Progenitor cell of endocrine pancreas (in vitro differentiated cells): Measurements from ENCODE around the gene MPI. TPM values are rescaled to one million over a fixed set of nuclear protein-coding genes. Genes with fewer than 3 reads are reported as not detected.
"Not testable (repeated sequence)": the region's sequence is repeated elsewhere in the genome, so short reads cannot be mapped to it uniquely, and the experiment has no call there.

Source experiments
- DNase-seq: peaks from one replicate; pipeline ENCODE4 v3.0.0; 2021; ENCODE audit warnings: low spot score; ENCODE audit not compliant: unreplicated experiment
- H3K27ac Mint-ChIP-seq: 2 replicates; pipeline ENCODE4 v1.8.0; 2021; ENCODE audit warnings: mild to moderate bottlenecking, moderate library complexity, mixed read lengths
- H3K27me3 Mint-ChIP-seq: 2 replicates; pipeline ENCODE4 v1.8.0; 2021; ENCODE audit warnings: mixed read lengths
- H3K36me3 Mint-ChIP-seq: 2 replicates; pipeline ENCODE4 v1.8.0; 2022; ENCODE audit warnings: mixed read lengths; ENCODE audit not compliant: insufficient read depth
- H3K4me1 Mint-ChIP-seq: 2 replicates; pipeline ENCODE4 v1.8.0; 2021; ENCODE audit warnings: low read depth, mixed read lengths
- H3K4me3 Mint-ChIP-seq: 2 replicates; pipeline ENCODE4 v1.8.0; 2021; ENCODE audit warnings: low read depth, mild to moderate bottlenecking, moderate library complexity, mixed read lengths
- H3K9me3 Mint-ChIP-seq: 2 replicates; pipeline ENCODE4 v1.8.0; 2021; ENCODE audit warnings: low read depth, mixed read lengths
- CTCF ChIP-seq: fragments of 200-600 bp; sonication (generic); IDR thresholded peaks from one replicate; pipeline ENCODE4 v1.5.0; 2021; ENCODE audit warnings: antibody characterized with exemption, mild to moderate bottlenecking; ENCODE audit not compliant: unreplicated experiment
- total RNA-seq: library from RNA; stranded (reverse); gene quantifications from 2 replicates; pipeline ENCODE4 v1.2.1, GENCODE V29; 2021

MPI gene
- total RNA-seq, 1 donor from 2014 or later = 39.6 TPM

GRCh38 chr15:74906450-74907162 is 16.8 kb downstream of the MPI start, which contains the start of gene FAM219B:
TSS of gene FAM219B (minus strand) at chr15:74906851. CDS start at chr15:74906800, 51 bp downstream.
- DNase-seq = peak; percentile 80
- H3K27me3 Mint-ChIP-seq = no peaks in the 10 kb centered on the region
- no peaks in the 10 kb centered on the region for H3K9me3 Mint-ChIP-seq
- H3K36me3 Mint-ChIP-seq = peaks cover 13% of the 10 kb centered on the region
- peak within 1 kb of the TSS; percentile 100 for H3K4me3 Mint-ChIP-seq
- peak within 1 kb of the TSS; percentile 96 for H3K27ac Mint-ChIP-seq
- peaks cover 21% of the 10 kb centered on the region for H3K4me1 Mint-ChIP-seq
- TF ChIP-seq CTCF = no peak

- H3K4me3 Mint-ChIP-seq = peak overlapping the region; percentile 100
- TF ChIP-seq CTCF = no peak
- DNase-seq = no peak
- no peaks in the 10 kb centered on the region for H3K27me3 Mint-ChIP-seq
- H3K27ac Mint-ChIP-seq = peak overlapping the region; percentile 96
- peaks cover 21% of the 10 kb centered on the region for H3K4me1 Mint-ChIP-seq
- H3K9me3 Mint-ChIP-seq = no peaks in the 10 kb centered on the region
- peaks cover 12% of the 10 kb centered on the region for H3K36me3 Mint-ChIP-seq
Observed at GRCh38 chr15:74907163-74907870, 17.5 kb downstream of the MPI start.

GRCh38 chr15:74908635-74909034 is 18.8 kb downstream of the MPI start:
- H3K4me3 Mint-ChIP-seq = peak overlapping the region; percentile 22
- no peak overlapping the region for H3K27ac Mint-ChIP-seq
- TF ChIP-seq CTCF = no peak
- peaks cover 21% of the 10 kb centered on the region for H3K4me1 Mint-ChIP-seq
- peaks cover 8% of the 10 kb centered on the region for H3K36me3 Mint-ChIP-seq
- H3K27me3 Mint-ChIP-seq = no peaks in the 10 kb centered on the region
- H3K9me3 Mint-ChIP-seq = no peaks in the 10 kb centered on the region
- no peak for DNase-seq

- Mint-ChIP-seq H3K27ac (no peak overlapping the region), H3K4me3 (no peak overlapping the region), H3K4me1 (peaks cover 5% of the 10 kb centered on the region), H3K36me3 (peaks cover 6% of the 10 kb centered on the region), H3K27me3 (no peaks in the 10 kb centered on the region), H3K9me3 (no peaks in the 10 kb centered on the region)
- TF ChIP-seq CTCF = no peak
- DNase-seq = no peak
Observed at GRCh38 chr15:74913041-74913440, 23.2 kb downstream of the MPI start.

- H3K27me3 Mint-ChIP-seq, H3K4me3 Mint-ChIP-seq, H3K4me1 Mint-ChIP-seq, H3K27ac Mint-ChIP-seq, H3K9me3 Mint-ChIP-seq, DNase-seq: not testable (repeated sequence)
- peaks cover 11% of the 10 kb centered on the region for H3K36me3 Mint-ChIP-seq
Observed at GRCh38 chr15:74913799-74914198, 24.0 kb downstream of the MPI start.
